Neural cell (in vitro differentiated cells): Measurements from ENCODE around the gene TRMT11. TPM values are rescaled to one million over a fixed set of nuclear protein-coding genes. Genes with fewer than 3 reads are reported as not detected.

ENCODE experiments used
- H2AFZ ChIP-seq: fragments of 200-600, 300-800 bp; sonication (generic), shearing (Covaris generic); 2 replicates; pipeline ENCODE4 v1.6.0; 2014; ENCODE audit warnings: low read depth, mild to moderate bottlenecking, antibody characterized with exemption, low read length, moderate library complexity
- H3F3A ChIP-seq: fragments of 200-600 bp; shearing (Covaris generic); 2 replicates; pipeline ENCODE4 v1.6.1; 2016; ENCODE audit warnings: mild to moderate bottlenecking, moderate library complexity, mixed read lengths, antibody characterized with exemption, low read length; ENCODE audit not compliant: insufficient read depth, poor library complexity, severe bottlenecking
- H3K27ac ChIP-seq: fragments of 200-600, 300-800 bp; sonication (generic), shearing (Covaris generic); 2 replicates; pipeline ENCODE4 v1.5.1; 2014; ENCODE audit warnings: mild to moderate bottlenecking, low read length, moderate library complexity
- H3K27me3 ChIP-seq: fragments of 300-800, 200-600 bp; sonication (generic), shearing (Covaris generic); 2 replicates; pipeline ENCODE4 v1.6.0; 2014; ENCODE audit warnings: mild to moderate bottlenecking, low read depth, low read length, moderate library complexity; ENCODE audit not compliant: insufficient read depth
- H3K36me3 ChIP-seq: fragments of 300-800, 200-600 bp; sonication (generic), shearing (Covaris generic); 2 replicates; pipeline ENCODE4 v1.5.1; 2014; ENCODE audit warnings: mild to moderate bottlenecking, antibody characterized with exemption, low read length, moderate library complexity; ENCODE audit not compliant: insufficient read depth
- H3K4me2 ChIP-seq: fragments of 300-800, 200-600 bp; sonication (generic), shearing (Covaris generic); 2 replicates; pipeline ENCODE4 v1.6.0; 2014; ENCODE audit warnings: mild to moderate bottlenecking, low read length
- H3K4me3 ChIP-seq: fragments of 300-800, 200-600 bp; sonication (generic), shearing (Covaris generic); 2 replicates; pipeline ENCODE4 v1.5.1; 2014; ENCODE audit warnings: mild to moderate bottlenecking, low read length, moderate library complexity
- H3K79me2 ChIP-seq: fragments of 200-600 bp; shearing (Covaris generic); replicated peaks from 2 replicates; pipeline ENCODE4 v1.6.0; 2014; ENCODE audit warnings: mild to moderate bottlenecking, low read length, moderate library complexity; ENCODE audit not compliant: insufficient read depth
- H3K9ac ChIP-seq: fragments of 300-800, 200-600 bp; sonication (generic), shearing (Covaris generic); 2 replicates; pipeline ENCODE4 v1.6.1; 2016; ENCODE audit warnings: mild to moderate bottlenecking, low read length, mixed read lengths
- H3K9me2 ChIP-seq: fragments of 200-600 bp; shearing (Covaris generic); 2 replicates; pipeline ENCODE4 v1.6.1; 2016; ENCODE audit warnings: mild to moderate bottlenecking, low read length, mixed read lengths; ENCODE audit not compliant: insufficient read depth
- H3K9me3 ChIP-seq: fragments of 200-600, 300-800 bp; sonication (generic), shearing (Covaris generic); 2 replicates; pipeline ENCODE4 v1.6.1; 2016; ENCODE audit warnings: mild to moderate bottlenecking, mixed run types, low read length, moderate library complexity, mixed read lengths
- H4K20me1 ChIP-seq: fragments of 200-600 bp; shearing (Covaris generic); 2 replicates; pipeline ENCODE4 v1.6.1; 2016; ENCODE audit warnings: mild to moderate bottlenecking, mixed run types; ENCODE audit not compliant: insufficient read depth
- EP300 ChIP-seq: fragments of 450-650 bp; conservative IDR thresholded peaks from 2 replicates; pipeline ENCODE4 v1.6.1; 2014; ENCODE audit warnings: antibody characterized with exemption, mild to moderate bottlenecking, moderate library complexity; ENCODE audit not compliant: poor library complexity, severe bottlenecking
- EZH2 ChIP-seq: fragments of 200-600, 300-800 bp; shearing (Covaris generic), sonication (generic); IDR thresholded peaks from 2 replicates; pipeline ENCODE4 v1.6.1; 2014; ENCODE audit warnings: antibody characterized with exemption, low read length, borderline replicate concordance, mild to moderate bottlenecking; ENCODE audit not compliant: insufficient read depth, poor library complexity, severe bottlenecking
- MXI1 ChIP-seq: fragments of 450-650 bp; conservative IDR thresholded peaks from 2 replicates; pipeline ENCODE4 v1.6.1; 2014; ENCODE audit warnings: antibody characterized with exemption, mild to moderate bottlenecking; ENCODE audit not compliant: poor library complexity, severe bottlenecking
- POLR2AphosphoS5 ChIP-seq: IDR thresholded peaks from 2 replicates; pipeline ENCODE4 v1.6.1; 2012
- RAD21 ChIP-seq: fragments of 450-650 bp; conservative IDR thresholded peaks from 2 replicates; pipeline ENCODE4 v1.6.1; 2014; ENCODE audit warnings: antibody characterized with exemption, mild to moderate bottlenecking, moderate library complexity
- TAF1 ChIP-seq: IDR thresholded peaks from 2 replicates; pipeline ENCODE4 v1.6.1; 2012; ENCODE audit warnings: low read depth
- polyA plus RNA-seq: library from polyadenylated mRNA; depleted of rRNA; stranded (reverse); fragments of >200 nt; gene quantifications from 2 replicates; pipeline ENCODE4 v1.2.3, GENCODE V29; 2014
- TF ChIP-seq, protein P1 (sequence below): IDR thresholded peaks from 2 replicates; pipeline ENCODE4 v1.6.1; 2012; ENCODE audit warnings: borderline replicate concordance
- TF ChIP-seq, protein P2 (sequence below): fragments of 450-650 bp; IDR thresholded peaks from 2 replicates; pipeline ENCODE4 v1.5.1; 2014; ENCODE audit warnings: antibody characterized with exemption, mild to moderate bottlenecking, moderate library complexity; ENCODE audit not compliant: poor library complexity, severe bottlenecking

TRMT11 gene
- polyA plus RNA-seq, 1 donor from 2014 or later = 37.6 TPM

DNA sequence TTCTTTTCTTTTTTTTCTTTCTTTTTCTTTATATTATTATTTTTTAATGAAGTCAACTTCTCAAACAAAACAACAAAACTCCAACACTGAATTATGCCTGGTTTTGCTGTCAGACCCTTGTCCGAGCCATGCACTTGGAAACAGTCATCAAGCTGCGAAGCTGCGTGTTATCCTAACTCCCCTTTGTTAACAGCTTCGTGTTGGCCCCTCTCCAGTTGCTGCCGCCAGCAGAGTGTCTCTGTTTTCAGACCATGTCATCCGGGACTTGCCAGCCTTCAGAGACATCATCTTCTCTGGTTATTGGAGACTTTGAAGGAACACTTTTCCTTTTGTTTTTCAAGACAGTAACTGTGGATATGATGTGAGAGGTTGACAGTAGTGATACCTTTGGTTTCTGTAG, 83.1 kb downstream of the TRMT11 start:
- Histone ChIP-seq H3K79me2 (no peaks in the 10 kb centered on the region), H3K36me3 (no peaks in the 10 kb centered on the region), H3K27ac (no peak overlapping the region), H3K4me2 (no peak overlapping the region), H4K20me1 (no peaks in the 10 kb centered on the region), H3K9ac (no peak overlapping the region), H3K9me2 (no peaks in the 10 kb centered on the region), H3F3A (no peaks in the 10 kb centered on the region), H2AFZ (no peak overlapping the region), H3K9me3 (no peaks in the 10 kb centered on the region), H3K4me3 (no peak overlapping the region), H3K27me3 (no peaks in the 10 kb centered on the region)
- TF ChIP-seq MXI1 (no peak), TAF1 (no peak), RAD21 (no peak)
- TF ChIP-seq, protein P1, sequence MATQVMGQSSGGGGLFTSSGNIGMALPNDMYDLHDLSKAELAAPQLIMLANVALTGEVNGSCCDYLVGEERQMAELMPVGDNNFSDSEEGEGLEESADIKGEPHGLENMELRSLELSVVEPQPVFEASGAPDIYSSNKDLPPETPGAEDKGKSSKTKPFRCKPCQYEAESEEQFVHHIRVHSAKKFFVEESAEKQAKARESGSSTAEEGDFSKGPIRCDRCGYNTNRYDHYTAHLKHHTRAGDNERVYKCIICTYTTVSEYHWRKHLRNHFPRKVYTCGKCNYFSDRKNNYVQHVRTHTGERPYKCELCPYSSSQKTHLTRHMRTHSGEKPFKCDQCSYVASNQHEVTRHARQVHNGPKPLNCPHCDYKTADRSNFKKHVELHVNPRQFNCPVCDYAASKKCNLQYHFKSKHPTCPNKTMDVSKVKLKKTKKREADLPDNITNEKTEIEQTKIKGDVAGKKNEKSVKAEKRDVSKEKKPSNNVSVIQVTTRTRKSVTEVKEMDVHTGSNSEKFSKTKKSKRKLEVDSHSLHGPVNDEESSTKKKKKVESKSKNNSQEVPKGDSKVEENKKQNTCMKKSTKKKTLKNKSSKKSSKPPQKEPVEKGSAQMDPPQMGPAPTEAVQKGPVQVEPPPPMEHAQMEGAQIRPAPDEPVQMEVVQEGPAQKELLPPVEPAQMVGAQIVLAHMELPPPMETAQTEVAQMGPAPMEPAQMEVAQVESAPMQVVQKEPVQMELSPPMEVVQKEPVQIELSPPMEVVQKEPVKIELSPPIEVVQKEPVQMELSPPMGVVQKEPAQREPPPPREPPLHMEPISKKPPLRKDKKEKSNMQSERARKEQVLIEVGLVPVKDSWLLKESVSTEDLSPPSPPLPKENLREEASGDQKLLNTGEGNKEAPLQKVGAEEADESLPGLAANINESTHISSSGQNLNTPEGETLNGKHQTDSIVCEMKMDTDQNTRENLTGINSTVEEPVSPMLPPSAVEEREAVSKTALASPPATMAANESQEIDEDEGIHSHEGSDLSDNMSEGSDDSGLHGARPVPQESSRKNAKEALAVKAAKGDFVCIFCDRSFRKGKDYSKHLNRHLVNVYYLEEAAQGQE = no peak

DNA sequence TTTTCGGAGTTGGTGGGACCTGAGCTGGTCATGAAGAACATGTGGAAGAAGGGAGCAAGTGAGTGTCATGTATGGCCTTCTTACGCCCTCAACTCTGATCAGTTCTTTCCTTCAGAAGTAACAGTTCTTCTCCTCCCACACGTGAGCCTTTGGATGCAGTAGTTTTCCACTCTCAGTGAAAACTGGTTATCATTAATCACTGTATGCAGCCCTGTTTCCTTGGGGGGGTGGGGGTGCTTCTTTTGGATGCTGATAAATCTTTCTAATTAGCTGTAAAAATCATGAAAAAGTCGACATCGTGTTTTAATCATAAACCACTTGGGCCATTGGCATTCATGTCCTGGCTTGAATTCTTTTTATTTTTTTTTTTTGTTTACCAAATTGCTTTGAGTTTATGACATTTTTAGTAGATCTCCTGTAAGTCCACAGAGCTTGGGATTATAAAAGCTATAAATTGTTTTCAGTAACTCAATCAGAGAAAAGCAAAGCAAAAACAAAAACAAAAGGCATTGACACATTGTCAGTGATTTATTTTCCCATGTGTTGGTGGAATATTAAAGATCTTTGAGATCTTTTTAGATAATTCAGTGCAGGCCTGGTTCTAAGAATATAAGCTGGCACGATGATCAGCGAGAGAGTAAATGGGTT, 84.8 kb downstream of the TRMT11 start:
- Histone ChIP-seq H4K20me1 (no peaks in the 10 kb centered on the region), H3K9ac (no peak overlapping the region), H3K4me3 (no peak overlapping the region), H3K9me2 (no peaks in the 10 kb centered on the region), H3K9me3 (no peaks in the 10 kb centered on the region), H3K27ac (no peak overlapping the region), H3F3A (no peaks in the 10 kb centered on the region), H3K4me2 (no peak overlapping the region), H2AFZ (no peak overlapping the region), H3K79me2 (no peaks in the 10 kb centered on the region), H3K27me3 (no peaks in the 10 kb centered on the region), H3K36me3 (no peaks in the 10 kb centered on the region)
- TF ChIP-seq POLR2AphosphoS5 (no peak), TAF1 (no peak), EZH2 (no peak), EP300 (no peak)
- TF ChIP-seq, protein P1 = no peak
- TF ChIP-seq, protein P2, sequence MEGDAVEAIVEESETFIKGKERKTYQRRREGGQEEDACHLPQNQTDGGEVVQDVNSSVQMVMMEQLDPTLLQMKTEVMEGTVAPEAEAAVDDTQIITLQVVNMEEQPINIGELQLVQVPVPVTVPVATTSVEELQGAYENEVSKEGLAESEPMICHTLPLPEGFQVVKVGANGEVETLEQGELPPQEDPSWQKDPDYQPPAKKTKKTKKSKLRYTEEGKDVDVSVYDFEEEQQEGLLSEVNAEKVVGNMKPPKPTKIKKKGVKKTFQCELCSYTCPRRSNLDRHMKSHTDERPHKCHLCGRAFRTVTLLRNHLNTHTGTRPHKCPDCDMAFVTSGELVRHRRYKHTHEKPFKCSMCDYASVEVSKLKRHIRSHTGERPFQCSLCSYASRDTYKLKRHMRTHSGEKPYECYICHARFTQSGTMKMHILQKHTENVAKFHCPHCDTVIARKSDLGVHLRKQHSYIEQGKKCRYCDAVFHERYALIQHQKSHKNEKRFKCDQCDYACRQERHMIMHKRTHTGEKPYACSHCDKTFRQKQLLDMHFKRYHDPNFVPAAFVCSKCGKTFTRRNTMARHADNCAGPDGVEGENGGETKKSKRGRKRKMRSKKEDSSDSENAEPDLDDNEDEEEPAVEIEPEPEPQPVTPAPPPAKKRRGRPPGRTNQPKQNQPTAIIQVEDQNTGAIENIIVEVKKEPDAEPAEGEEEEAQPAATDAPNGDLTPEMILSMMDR = no peak
